Muscle layer of duodenum (tissue), 2 donors: ENCODE measurements around the gene CLGN.
"Not testable (repeated sequence)": the region's sequence is repeated elsewhere in the genome, so short reads cannot be mapped to it uniquely, and the experiment has no call there.

ENCODE experiments used
- H3K27ac ChIP-seq: one replicate; pipeline ENCODE4 v1.7.0; 2013; ENCODE audit warnings: mild to moderate bottlenecking, low read length
- H3K27me3 ChIP-seq: one replicate; pipeline ENCODE4 v1.7.0; 2013; ENCODE audit warnings: low read depth, mild to moderate bottlenecking, control low read depth, low read length
- H3K36me3 ChIP-seq, 2 donors: one replicate each; pipeline ENCODE4 v1.7.0; 2013; ENCODE audit warnings: low read length in 2 of 2, control low read depth in 1 of 2, mild to moderate bottlenecking in 1 of 2; ENCODE audit not compliant: insufficient read depth in 2 of 2, control insufficient read depth in 1 of 2
- H3K4me1 ChIP-seq, 2 donors: one replicate each; pipeline ENCODE4 v1.7.0; 2013; ENCODE audit warnings: low read length in 2 of 2, mild to moderate bottlenecking in 2 of 2, control low read depth in 1 of 2, moderate library complexity in 1 of 2; ENCODE audit not compliant: insufficient read depth in 2 of 2, control insufficient read depth in 1 of 2
- H3K4me3 ChIP-seq, 2 donors: one replicate each; pipeline ENCODE4 v1.7.0; 2013; ENCODE audit warnings: low read length in 2 of 2, low read depth in 1 of 2, mild to moderate bottlenecking in 1 of 2
- H3K9me3 ChIP-seq, 2 donors: one replicate each; pipeline ENCODE4 v1.7.0; 2013; ENCODE audit warnings: low read length in 2 of 2, control low read depth in 1 of 2, mild to moderate bottlenecking in 1 of 2; ENCODE audit not compliant: control insufficient read depth in 1 of 2
- donor health status: healthy.

Gene CLGN

GRCh38 chr4:140439644-140440142 lies 12.2 kb upstream of the CLGN start:
- no peak overlapping the region for H3K4me3 ChIP-seq
- H3K9me3 ChIP-seq, result no peaks in the 10 kb centered on the region
- no peak overlapping the region for H3K27ac ChIP-seq
- no peaks in the 10 kb centered on the region for H3K4me1 ChIP-seq
- H3K36me3 ChIP-seq, result no peaks in the 10 kb centered on the region
- no peaks in the 10 kb centered on the region for H3K27me3 ChIP-seq

GRCh38 chr4:140427919-140428471 lies 547 bp upstream of the CLGN start:
- Histone ChIP-seq H3K4me3 (peak overlapping the region; percentile 77 to 93), H3K36me3 (no peaks in the 10 kb centered on the region), H3K27me3 (no peaks in the 10 kb centered on the region), H3K9me3 (no peaks in the 10 kb centered on the region), H3K4me1 (peaks cover 0 to 13% of the 10 kb centered on the region in 2 donors), H3K27ac (no peak overlapping the region)

GRCh38 chr4:140426610-140427105 lies 790 bp downstream of the CLGN start:
- Histone ChIP-seq H3K4me1 (peaks cover 0 to 13% of the 10 kb centered on the region in 2 donors), H3K4me3 (peak overlapping the region; percentile 77 to 93), H3K36me3 (no peaks in the 10 kb centered on the region), H3K9me3 (no peaks in the 10 kb centered on the region), H3K27me3 (no peaks in the 10 kb centered on the region), H3K27ac (no peak overlapping the region)

GRCh38 chr4:140423106-140423505 lies 4.3 kb downstream of the CLGN start:
- no peaks in the 10 kb centered on the region for H3K9me3 ChIP-seq
- H3K4me1 ChIP-seq, result peaks cover 0 to 12% of the 10 kb centered on the region in 2 donors
- H3K4me3 ChIP-seq, result no peak overlapping the region
- no peak overlapping the region for H3K27ac ChIP-seq
- no peaks in the 10 kb centered on the region for H3K36me3 ChIP-seq
- no peaks in the 10 kb centered on the region for H3K27me3 ChIP-seq

- not testable (repeated sequence) for H3K9me3 ChIP-seq, H3K27me3 ChIP-seq, H3K4me3 ChIP-seq, H3K36me3 ChIP-seq, H3K27ac ChIP-seq, H3K4me1 ChIP-seq
These were observed 14.1 kb downstream of the CLGN start for GRCh38 chr4:140413130-140413969.

- Histone ChIP-seq H3K36me3 (no peaks in the 10 kb centered on the region), H3K4me1 (no peaks in the 10 kb centered on the region), H3K27me3 (no peaks in the 10 kb centered on the region), H3K9me3 (no peaks in the 10 kb centered on the region), H3K27ac (no peak overlapping the region), H3K4me3 (no peak overlapping the region)
These were observed 18.5 kb downstream of the CLGN start for GRCh38 chr4:140408974-140409373.

GRCh38 chr4:140406292-140406691 lies 21.2 kb downstream of the CLGN start:
- Histone ChIP-seq H3K27me3 (no peaks in the 10 kb centered on the region), H3K9me3 (no peaks in the 10 kb centered on the region), H3K4me1 (no peaks in the 10 kb centered on the region), H3K27ac (no peak overlapping the region), H3K36me3 (no peaks in the 10 kb centered on the region), H3K4me3 (no peak overlapping the region)

- H3K9me3 ChIP-seq, result no peaks in the 10 kb centered on the region
These were observed 27.3 kb downstream of the CLGN start for GRCh38 chr4:140400111-140400510.

GRCh38 chr4:140395668-140396067 lies 31.8 kb downstream of the CLGN start:
- Histone ChIP-seq H3K4me3 (no peak overlapping the region), H3K4me1 (no peaks in the 10 kb centered on the region), H3K27me3 (no peaks in the 10 kb centered on the region), H3K27ac (no peak overlapping the region), H3K9me3 (no peaks in the 10 kb centered on the region), H3K36me3 (no peaks in the 10 kb centered on the region)

More at GRCh38 chr4:140400111-140400510, 27.3 kb downstream of the CLGN start:
- Histone ChIP-seq H3K27me3 (no peaks in the 10 kb centered on the region), H3K4me3 (no peak overlapping the region), H3K36me3 (no peaks in the 10 kb centered on the region), H3K27ac (no peak overlapping the region), H3K4me1 (no peaks in the 10 kb centered on the region)

GRCh38 chr4:140388015-140388414 lies 39.4 kb downstream of the CLGN start:
- Histone ChIP-seq H3K27ac (no peak overlapping the region), H3K36me3 (peaks cover under 1 to 5% of the 10 kb centered on the region in 2 donors), H3K4me3 (no peak overlapping the region), H3K4me1 (no peaks in the 10 kb centered on the region), H3K9me3 (no peaks in the 10 kb centered on the region), H3K27me3 (no peaks in the 10 kb centered on the region)

GRCh38 chr4:140382732-140383131 lies 44.7 kb downstream of the CLGN start:
- Histone ChIP-seq H3K36me3 (peaks cover 6 to 13% of the 10 kb centered on the region in 2 donors), H3K27me3 (no peaks in the 10 kb centered on the region), H3K4me3 (no peak overlapping the region), H3K4me1 (no peaks in the 10 kb centered on the region), H3K27ac (no peak overlapping the region), H3K9me3 (no peaks in the 10 kb centered on the region)
